ENCODE results near the gene KLHL26. TPM values are rescaled to one million over a fixed set of nuclear protein-coding genes. Genes with fewer than 3 reads are reported as not detected.

Gene KLHL26
- total RNA-seq, 1 donor from 2014 or later: 11.6 TPM

GRCh38 chr19:18708452-18709231, 71.8 kb downstream of the KLHL26 start:
- intact Hi-C loops (cut with micrococcal nuclease): no loop called here
- Mint-ChIP-seq H3K27me3 (ENCODE audit: low read depth) (peaks cover 8% of the 10 kb centered on the region), H3K4me3 (ENCODE audit: low read depth) (no peak overlapping the region), H3K9me3 (no peaks in the 10 kb centered on the region), H3K4me1 (ENCODE audit: low read depth) (no peaks in the 10 kb centered on the region), H3K36me3 (ENCODE audit: low read depth) (no peaks in the 10 kb centered on the region), H3K27ac (no peak overlapping the region)
- no peak for DNase-seq (ENCODE audit: low spot score)

- H3K9me3 Mint-ChIP-seq: no peaks in the 10 kb centered on the region
- H3K27me3 Mint-ChIP-seq (ENCODE audit: low read depth): peaks cover 8% of the 10 kb centered on the region
- H3K4me1 Mint-ChIP-seq (ENCODE audit: low read depth): no peaks in the 10 kb centered on the region
- H3K27ac Mint-ChIP-seq: no peak overlapping the region
- intact Hi-C loops (cut with micrococcal nuclease): no loop called here
- no peaks in the 10 kb centered on the region for H3K36me3 Mint-ChIP-seq (ENCODE audit: low read depth)
- H3K4me3 Mint-ChIP-seq (ENCODE audit: low read depth): no peak overlapping the region
- DNase-seq (ENCODE audit: low spot score): no peak
Observed at GRCh38 chr19:18709546-18709945, 72.7 kb downstream of the KLHL26 start.

- DNase-seq (ENCODE audit: low spot score): no peak
- H3K27me3 Mint-ChIP-seq (ENCODE audit: low read depth): peaks cover 8% of the 10 kb centered on the region
- intact Hi-C loops (cut with micrococcal nuclease): no loop called here
- H3K27ac Mint-ChIP-seq: no peak overlapping the region
- H3K4me1 Mint-ChIP-seq (ENCODE audit: low read depth): no peaks in the 10 kb centered on the region
- H3K4me3 Mint-ChIP-seq (ENCODE audit: low read depth): no peak overlapping the region
- no peaks in the 10 kb centered on the region for H3K36me3 Mint-ChIP-seq (ENCODE audit: low read depth)
- H3K9me3 Mint-ChIP-seq: no peaks in the 10 kb centered on the region
Observed at GRCh38 chr19:18710186-18710585, 73.4 kb downstream of the KLHL26 start.

GRCh38 chr19:18710996-18711751, 74.3 kb downstream of the KLHL26 start:
- H3K27ac Mint-ChIP-seq: no peak overlapping the region
- intact Hi-C loops (cut with micrococcal nuclease): no loop called here
- no peaks in the 10 kb centered on the region for H3K36me3 Mint-ChIP-seq (ENCODE audit: low read depth)

GRCh38 chr19:18711893-18712292, 75.1 kb downstream of the KLHL26 start:
- no peaks in the 10 kb centered on the region for H3K9me3 Mint-ChIP-seq
- no peak overlapping the region for H3K4me3 Mint-ChIP-seq (ENCODE audit: low read depth)
- no peaks in the 10 kb centered on the region for H3K4me1 Mint-ChIP-seq (ENCODE audit: low read depth)

More at GRCh38 chr19:18710996-18711751, 74.3 kb downstream of the KLHL26 start:
- H3K27me3 Mint-ChIP-seq (ENCODE audit: low read depth): peaks cover 8% of the 10 kb centered on the region
- no peak for DNase-seq (ENCODE audit: low spot score)
- H3K4me1 Mint-ChIP-seq (ENCODE audit: low read depth): no peaks in the 10 kb centered on the region
- H3K9me3 Mint-ChIP-seq: no peaks in the 10 kb centered on the region
- no peak overlapping the region for H3K4me3 Mint-ChIP-seq (ENCODE audit: low read depth)

GRCh38 chr19:18712981-18713380, 76.2 kb downstream of the KLHL26 start:
- intact Hi-C loops (cut with micrococcal nuclease): no loop called here
- H3K27ac Mint-ChIP-seq: no peak overlapping the region
- no peaks in the 10 kb centered on the region for H3K4me1 Mint-ChIP-seq (ENCODE audit: low read depth)
- no peak for DNase-seq (ENCODE audit: low spot score)
- H3K9me3 Mint-ChIP-seq: no peaks in the 10 kb centered on the region
- H3K36me3 Mint-ChIP-seq (ENCODE audit: low read depth): no peaks in the 10 kb centered on the region
- no peaks in the 10 kb centered on the region for H3K27me3 Mint-ChIP-seq (ENCODE audit: low read depth)
- H3K4me3 Mint-ChIP-seq (ENCODE audit: low read depth): no peak overlapping the region

More at GRCh38 chr19:18711893-18712292, 75.1 kb downstream of the KLHL26 start:
- Mint-ChIP-seq H3K27ac (no peak overlapping the region), H3K36me3 (ENCODE audit: low read depth) (no peaks in the 10 kb centered on the region), H3K27me3 (ENCODE audit: low read depth) (peaks cover 3% of the 10 kb centered on the region)
- intact Hi-C loops (cut with micrococcal nuclease): no loop called here
- DNase-seq (ENCODE audit: low spot score): no peak

- Mint-ChIP-seq H3K27ac (no peak overlapping the region), H3K36me3 (ENCODE audit: low read depth) (no peaks in the 10 kb centered on the region), H3K4me1 (ENCODE audit: low read depth) (no peaks in the 10 kb centered on the region), H3K27me3 (ENCODE audit: low read depth) (no peaks in the 10 kb centered on the region), H3K4me3 (ENCODE audit: low read depth) (no peak overlapping the region), H3K9me3 (no peaks in the 10 kb centered on the region)
- no peak for DNase-seq (ENCODE audit: low spot score)
- intact Hi-C loops (cut with micrococcal nuclease): no loop called here
Observed at GRCh38 chr19:18713550-18714117, 76.8 kb downstream of the KLHL26 start.

GRCh38 chr19:18715416-18715815, 78.6 kb downstream of the KLHL26 start:
- intact Hi-C loops (cut with micrococcal nuclease): no loop called here
- Mint-ChIP-seq H3K27me3 (ENCODE audit: low read depth) (no peaks in the 10 kb centered on the region), H3K27ac (no peak overlapping the region), H3K36me3 (ENCODE audit: low read depth) (no peaks in the 10 kb centered on the region), H3K4me1 (ENCODE audit: low read depth) (no peaks in the 10 kb centered on the region), H3K4me3 (ENCODE audit: low read depth) (no peak overlapping the region), H3K9me3 (no peaks in the 10 kb centered on the region)
- DNase-seq (ENCODE audit: low spot score): no peak

- Mint-ChIP-seq H3K36me3 (ENCODE audit: low read depth) (no peaks in the 10 kb centered on the region), H3K4me3 (ENCODE audit: low read depth) (no peak overlapping the region), H3K4me1 (ENCODE audit: low read depth) (no peaks in the 10 kb centered on the region)
Observed at GRCh38 chr19:18716857-18717256, 80.0 kb downstream of the KLHL26 start.

GRCh38 chr19:18717601-18718000, 80.8 kb downstream of the KLHL26 start:
- intact Hi-C loops (cut with micrococcal nuclease): no loop called here
- H3K27ac Mint-ChIP-seq: no peak overlapping the region
- no peaks in the 10 kb centered on the region for H3K9me3 Mint-ChIP-seq
- H3K36me3 Mint-ChIP-seq (ENCODE audit: low read depth): no peaks in the 10 kb centered on the region
- no peaks in the 10 kb centered on the region for H3K27me3 Mint-ChIP-seq (ENCODE audit: low read depth)
- no peak for DNase-seq (ENCODE audit: low spot score)
- H3K4me3 Mint-ChIP-seq (ENCODE audit: low read depth): no peak overlapping the region
- H3K4me1 Mint-ChIP-seq (ENCODE audit: low read depth): no peaks in the 10 kb centered on the region

More at GRCh38 chr19:18716857-18717256, 80.0 kb downstream of the KLHL26 start:
- no peaks in the 10 kb centered on the region for H3K9me3 Mint-ChIP-seq
- DNase-seq (ENCODE audit: low spot score): no peak
- intact Hi-C loops (cut with micrococcal nuclease): no loop called here
- no peaks in the 10 kb centered on the region for H3K27me3 Mint-ChIP-seq (ENCODE audit: low read depth)
- H3K27ac Mint-ChIP-seq: no peak overlapping the region

- Mint-ChIP-seq H3K4me1 (ENCODE audit: low read depth) (no peaks in the 10 kb centered on the region), H3K4me3 (ENCODE audit: low read depth) (no peak overlapping the region), H3K27me3 (ENCODE audit: low read depth) (no peaks in the 10 kb centered on the region), H3K9me3 (no peaks in the 10 kb centered on the region), H3K27ac (no peak overlapping the region), H3K36me3 (ENCODE audit: low read depth) (no peaks in the 10 kb centered on the region)
- DNase-seq (ENCODE audit: low spot score): no peak
- intact Hi-C loops (cut with micrococcal nuclease): no loop called here
Observed at GRCh38 chr19:18718015-18718526, 81.2 kb downstream of the KLHL26 start.

GRCh38 chr19:18718846-18719458, 82.1 kb downstream of the KLHL26 start:
- Mint-ChIP-seq H3K4me3 (ENCODE audit: low read depth) (no peak overlapping the region), H3K36me3 (ENCODE audit: low read depth) (no peaks in the 10 kb centered on the region), H3K9me3 (no peaks in the 10 kb centered on the region), H3K27me3 (ENCODE audit: low read depth) (no peaks in the 10 kb centered on the region), H3K4me1 (ENCODE audit: low read depth) (no peaks in the 10 kb centered on the region), H3K27ac (no peak overlapping the region)
- intact Hi-C loops (cut with micrococcal nuclease): no loop called here
- DNase-seq (ENCODE audit: low spot score): no peak

Measured in activated T-helper 2 cell treated with anti-CD3 and anti-CD28 coated beads, Interferon-gamma antibody, Interleukin-2, Interleukin-4, amounts not matched to agents 10 μg/mL and 5 μg/mL and 100 μg/mL, durations not matched to agents 14 hours and 24 hours and 36 hours (primary cell).